ENCODE results near the gene FGD3. TPM values are rescaled to one million over a fixed set of nuclear protein-coding genes. Genes with fewer than 3 reads are reported as not detected.

FGD3 gene
- total and polyA plus RNA-seq, 2 experiments from 2014 or later: 5.8 to 6.5 TPM

DNA sequence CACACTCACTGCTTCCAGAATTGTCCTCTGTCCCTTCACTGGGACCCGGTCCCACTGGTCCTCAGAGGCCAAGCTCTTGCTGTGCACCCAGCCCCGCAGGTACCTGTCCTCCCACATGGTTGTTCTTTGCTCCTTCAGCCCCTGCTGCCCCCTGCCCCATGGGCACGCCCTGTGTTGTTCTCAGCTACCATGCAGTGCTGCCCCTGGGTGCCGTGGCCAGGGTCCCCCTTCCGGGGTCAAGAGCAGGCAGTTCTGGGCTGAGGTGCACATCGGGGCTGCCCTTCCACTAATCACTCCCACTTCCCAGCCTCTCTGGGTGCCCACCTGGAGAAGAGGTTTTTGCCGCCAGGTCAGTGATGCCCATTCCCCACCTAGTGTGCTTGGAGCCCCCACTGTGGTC is 79.3 kb downstream of the FGD3 start:
- Histone ChIP-seq H3K27ac (no peak overlapping the region), H3K4me1 (ENCODE audit: insufficient read depth) (no peaks in the 10 kb centered on the region)
- 94% methylated on average over 7 of the region's 7 CpGs for WGBS (ENCODE audit: low lambda C conversion rate, missing lambda C conversion rate)

DNA sequence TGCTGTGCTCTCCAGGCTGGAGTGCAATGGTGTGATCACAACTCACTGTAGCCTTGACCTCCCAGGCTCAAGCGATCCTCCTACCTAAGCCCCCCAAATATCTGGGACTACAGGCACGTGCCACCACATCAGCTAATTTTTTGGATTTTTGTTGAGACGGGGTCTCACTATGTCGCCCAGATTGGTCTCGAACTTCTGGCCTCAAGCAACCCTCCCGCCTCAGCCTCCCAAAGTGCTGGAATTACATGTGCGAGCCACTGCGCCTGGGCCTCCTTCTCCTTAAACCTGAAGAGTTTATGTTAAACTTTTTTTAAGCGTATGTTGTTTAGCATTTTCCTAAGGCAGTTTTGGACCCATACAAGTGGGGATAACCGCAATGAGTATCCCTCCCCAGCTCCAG is 80.4 kb downstream of the FGD3 start:
- Histone ChIP-seq H3K79me2 (no peaks in the 10 kb centered on the region), H3K36me3 (replicated peaks; ENCODE audit: insufficient read depth, low read depth) (no peaks in the 10 kb centered on the region), H3K9me2 (replicated peaks; ENCODE audit: insufficient read depth) (no peaks in the 10 kb centered on the region), H2AFZ (no peak overlapping the region), H3K4me2 (no peak overlapping the region), H3K27me3 (no peaks in the 10 kb centered on the region), H3K9me3 (ENCODE audit: low read depth) (no peaks in the 10 kb centered on the region), H4K20me1 (ENCODE audit: insufficient read depth, poor library complexity, severe bottlenecking) (no peaks in the 10 kb centered on the region), H3K4me3 (no peak overlapping the region), H3K4me1 (ENCODE audit: insufficient read depth) (no peaks in the 10 kb centered on the region), H3K27ac (no peak overlapping the region)
- DNase-seq (ENCODE audit: low spot score): no peak
- 94% methylated on average over 10 of the region's 10 CpGs for WGBS (ENCODE audit: low lambda C conversion rate, missing lambda C conversion rate)
- TF ChIP-seq EZH2 (IDR thresholded peaks at IDR 0.05; ENCODE audit: borderline replicate concordance): no peak

More for the DNA sequence above, 79.3 kb downstream of the FGD3 start:
- Histone ChIP-seq H3K4me3 (no peak overlapping the region), H2AFZ (no peak overlapping the region), H3K79me2 (no peaks in the 10 kb centered on the region), H3K27me3 (no peaks in the 10 kb centered on the region), H3K4me2 (no peak overlapping the region), H3K9me2 (replicated peaks; ENCODE audit: insufficient read depth) (no peaks in the 10 kb centered on the region), H3K9me3 (ENCODE audit: low read depth) (no peaks in the 10 kb centered on the region), H3K36me3 (replicated peaks; ENCODE audit: insufficient read depth, low read depth) (no peaks in the 10 kb centered on the region), H4K20me1 (ENCODE audit: insufficient read depth, poor library complexity, severe bottlenecking) (no peaks in the 10 kb centered on the region)
- TF ChIP-seq EZH2 (IDR thresholded peaks at IDR 0.05; ENCODE audit: borderline replicate concordance) (no peak), EZH2phosphoT487 (IDR thresholded peaks at IDR 0.05; ENCODE audit: low read depth, severe bottlenecking, unreplicated experiment) (no peak)
- TF ChIP-seq, protein P1, sequence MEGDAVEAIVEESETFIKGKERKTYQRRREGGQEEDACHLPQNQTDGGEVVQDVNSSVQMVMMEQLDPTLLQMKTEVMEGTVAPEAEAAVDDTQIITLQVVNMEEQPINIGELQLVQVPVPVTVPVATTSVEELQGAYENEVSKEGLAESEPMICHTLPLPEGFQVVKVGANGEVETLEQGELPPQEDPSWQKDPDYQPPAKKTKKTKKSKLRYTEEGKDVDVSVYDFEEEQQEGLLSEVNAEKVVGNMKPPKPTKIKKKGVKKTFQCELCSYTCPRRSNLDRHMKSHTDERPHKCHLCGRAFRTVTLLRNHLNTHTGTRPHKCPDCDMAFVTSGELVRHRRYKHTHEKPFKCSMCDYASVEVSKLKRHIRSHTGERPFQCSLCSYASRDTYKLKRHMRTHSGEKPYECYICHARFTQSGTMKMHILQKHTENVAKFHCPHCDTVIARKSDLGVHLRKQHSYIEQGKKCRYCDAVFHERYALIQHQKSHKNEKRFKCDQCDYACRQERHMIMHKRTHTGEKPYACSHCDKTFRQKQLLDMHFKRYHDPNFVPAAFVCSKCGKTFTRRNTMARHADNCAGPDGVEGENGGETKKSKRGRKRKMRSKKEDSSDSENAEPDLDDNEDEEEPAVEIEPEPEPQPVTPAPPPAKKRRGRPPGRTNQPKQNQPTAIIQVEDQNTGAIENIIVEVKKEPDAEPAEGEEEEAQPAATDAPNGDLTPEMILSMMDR (IDR thresholded peaks at IDR 0.05; ENCODE audit: poor library complexity): no peak
- no peak for DNase-seq (ENCODE audit: low spot score)

DNA sequence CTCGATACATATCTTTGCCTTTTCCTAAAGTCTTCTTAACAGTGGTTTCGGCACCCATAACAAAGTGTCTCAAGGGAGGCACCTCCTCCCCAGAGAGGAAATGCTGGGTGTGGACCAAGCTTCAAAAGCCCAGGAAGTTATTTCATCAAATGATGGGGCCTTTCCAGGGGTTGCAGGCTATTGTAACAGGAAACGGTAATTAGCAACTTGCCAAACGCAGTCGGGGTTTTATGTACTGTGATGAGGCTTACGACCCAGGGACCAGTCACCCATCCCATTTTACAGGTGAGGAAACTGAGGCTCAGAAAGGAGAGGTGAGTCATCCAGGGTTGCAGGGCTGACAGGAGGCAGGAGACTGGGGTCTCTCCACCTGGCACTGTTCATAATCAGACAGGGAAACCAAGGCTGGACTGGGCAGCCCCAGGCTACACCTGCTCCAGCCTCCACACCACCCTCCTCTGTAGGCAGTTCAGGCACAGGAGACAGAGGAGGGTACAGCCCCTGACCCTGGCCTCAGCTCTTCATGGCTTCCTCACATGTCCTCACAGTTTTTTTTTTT is 81.2 kb downstream of the FGD3 start:
- no peak overlapping the region for H3K27ac ChIP-seq
- no peak overlapping the region for H3K4me3 ChIP-seq
- DNase-seq (ENCODE audit: low spot score): no peak
- H3K4me2 ChIP-seq: no peak overlapping the region
- H3K9me3 ChIP-seq (ENCODE audit: low read depth): no peaks in the 10 kb centered on the region
- H2AFZ ChIP-seq: no peak overlapping the region
- no peaks in the 10 kb centered on the region for H3K4me1 ChIP-seq (ENCODE audit: insufficient read depth)
- H3K36me3 ChIP-seq (replicated peaks; ENCODE audit: insufficient read depth, low read depth): no peaks in the 10 kb centered on the region
- WGBS (ENCODE audit: low lambda C conversion rate, missing lambda C conversion rate): 71% methylated on average over 6 of the region's 6 CpGs
- H4K20me1 ChIP-seq (ENCODE audit: insufficient read depth, poor library complexity, severe bottlenecking): no peaks in the 10 kb centered on the region
- TF ChIP-seq EZH2phosphoT487 (IDR thresholded peaks at IDR 0.05; ENCODE audit: low read depth, severe bottlenecking, unreplicated experiment): no peak
- TF ChIP-seq, protein P1 (IDR thresholded peaks at IDR 0.05; ENCODE audit: poor library complexity): no peak
- no peak for TF ChIP-seq EZH2 (IDR thresholded peaks at IDR 0.05; ENCODE audit: borderline replicate concordance)
- no peaks in the 10 kb centered on the region for H3K9me2 ChIP-seq (replicated peaks; ENCODE audit: insufficient read depth)
- no peaks in the 10 kb centered on the region for H3K27me3 ChIP-seq
- H3K79me2 ChIP-seq: no peaks in the 10 kb centered on the region

DNA sequence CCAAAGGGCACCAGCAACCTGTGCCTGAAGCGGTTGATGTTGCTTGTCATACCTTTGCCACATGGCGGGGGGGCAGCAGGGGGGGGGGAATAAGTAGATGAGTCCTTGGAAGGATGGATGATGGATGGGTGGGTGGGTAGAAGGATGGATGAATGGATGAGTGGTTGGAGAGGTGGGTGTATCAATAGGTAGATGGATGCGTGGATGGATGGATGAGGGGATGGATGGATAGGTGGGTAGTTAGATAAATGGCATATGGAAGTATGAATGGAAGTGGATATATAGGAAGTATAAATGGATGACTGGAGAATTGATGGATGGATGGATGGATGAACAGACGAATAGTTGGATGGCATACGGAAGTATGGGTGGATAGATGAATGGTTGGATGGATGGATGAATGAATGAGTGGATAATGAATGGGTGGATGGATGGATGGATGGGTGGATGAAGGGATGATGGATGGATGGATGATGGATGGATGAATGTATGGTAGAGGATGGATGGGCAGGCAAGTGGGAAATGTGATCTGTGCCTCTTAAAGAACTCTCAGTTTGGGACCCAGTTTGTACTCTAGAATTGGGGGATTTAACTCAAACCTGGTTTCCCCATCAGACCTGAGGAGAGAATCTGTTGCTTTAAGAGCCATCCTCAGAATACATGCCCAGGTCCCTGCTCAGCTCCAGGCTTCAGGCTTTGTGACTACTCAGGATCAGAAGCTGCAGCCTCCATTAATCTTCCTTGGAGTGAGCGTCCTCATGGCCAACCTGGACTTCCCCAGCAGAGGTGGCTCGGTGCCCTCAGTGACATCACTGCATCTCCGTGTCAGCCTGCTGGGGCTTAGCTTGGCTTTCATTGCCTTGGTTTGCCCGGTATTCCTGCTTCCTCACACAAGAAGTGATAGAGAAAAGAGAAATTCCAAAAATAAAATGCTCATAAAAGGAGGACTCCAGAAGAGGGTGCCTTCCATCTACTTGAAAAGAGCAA is 83.6 kb downstream of the FGD3 start:
- no peak overlapping the region for H3K27ac ChIP-seq
- H3K4me3 ChIP-seq: no peak overlapping the region
- H3K36me3 ChIP-seq (replicated peaks; ENCODE audit: insufficient read depth, low read depth): no peaks in the 10 kb centered on the region
- no peak overlapping the region for H2AFZ ChIP-seq
- H3K9me3 ChIP-seq (ENCODE audit: low read depth): no peaks in the 10 kb centered on the region
- H3K27me3 ChIP-seq: no peaks in the 10 kb centered on the region
- H4K20me1 ChIP-seq (ENCODE audit: insufficient read depth, poor library complexity, severe bottlenecking): no peaks in the 10 kb centered on the region
- no peaks in the 10 kb centered on the region for H3K4me1 ChIP-seq (ENCODE audit: insufficient read depth)
- TF ChIP-seq, protein P1 (IDR thresholded peaks at IDR 0.05; ENCODE audit: poor library complexity): no peak
- TF ChIP-seq EZH2phosphoT487 (IDR thresholded peaks at IDR 0.05; ENCODE audit: low read depth, severe bottlenecking, unreplicated experiment) (no peak), EZH2 (IDR thresholded peaks at IDR 0.05; ENCODE audit: borderline replicate concordance) (no peak)
- H3K79me2 ChIP-seq: no peaks in the 10 kb centered on the region
- H3K4me2 ChIP-seq: no peak overlapping the region
- 94% methylated on average over 9 of the region's 9 CpGs for WGBS (ENCODE audit: low lambda C conversion rate, missing lambda C conversion rate)
- no peak for DNase-seq (ENCODE audit: low spot score)
- H3K9me2 ChIP-seq (replicated peaks; ENCODE audit: insufficient read depth): no peaks in the 10 kb centered on the region
